Calu3 (cell line): ENCODE results near the gene CPT1A. TPM values are rescaled to one million over a fixed set of nuclear protein-coding genes. Genes with fewer than 3 reads are reported as not detected.

Experiments used
- BruUV-seq: library from RNA; stranded (reverse); fragments of 400-500 nt; replicated peaks from 2 replicates; lab custom pipeline; 2021; lab: Mats Ljungman, UMichigan
- CTCF ChIA-PET: fragments of 300-600 bp; sonication (Branson Sonifier 250); formaldehyde crosslinking; loops from one replicate; lab custom pipeline; 2022; ENCODE audit warnings: antibody characterized with exemption; lab: Charles Lee
- DNase-seq: peaks from one replicate; pipeline ENCODE4 v3.0.0; 2022
- H3K27ac Mint-ChIP-seq: one replicate; pipeline ENCODE4 v1.8.0; 2022; ENCODE audit warnings: mixed read lengths; ENCODE audit not compliant: unreplicated experiment
- H3K27me3 Mint-ChIP-seq: one replicate; pipeline ENCODE4 v1.8.0; 2022; ENCODE audit warnings: mixed read lengths; ENCODE audit not compliant: unreplicated experiment
- H3K36me3 Mint-ChIP-seq: one replicate; pipeline ENCODE4 v1.8.0; 2022; ENCODE audit warnings: mild to moderate bottlenecking, moderate library complexity, mixed read lengths; ENCODE audit not compliant: insufficient read depth, unreplicated experiment
- H3K4me1 Mint-ChIP-seq: one replicate; pipeline ENCODE4 v1.8.0; 2022; ENCODE audit warnings: mild to moderate bottlenecking, low read depth, mixed read lengths; ENCODE audit not compliant: unreplicated experiment
- H3K4me3 Mint-ChIP-seq: one replicate; pipeline ENCODE4 v1.8.0; 2022; ENCODE audit warnings: mild to moderate bottlenecking, low read depth, moderate library complexity, mixed read lengths; ENCODE audit not compliant: unreplicated experiment
- H3K9me3 Mint-ChIP-seq: one replicate; pipeline ENCODE4 v1.8.0; 2022; ENCODE audit warnings: low read depth, mixed read lengths; ENCODE audit not compliant: unreplicated experiment
- CTCF ChIP-seq: fragments of 200-600 bp; IDR thresholded peaks from one replicate; pipeline ENCODE4 v1.8.0; 2022; ENCODE audit warnings: antibody characterized with exemption; ENCODE audit not compliant: unreplicated experiment
- intact Hi-C: fragments of 100-400 bp; cut with micrococcal nuclease; formaldehyde crosslinking; loops from one replicate; pipeline ENCODE4 v1.10.0; 2022; ENCODE audit not compliant: unreplicated experiment
- total RNA-seq: library from RNA; stranded (reverse); gene quantifications from 2 replicates; pipeline ENCODE4 v1.2.3, GENCODE V29; 2022

The CPT1A gene
- total RNA-seq, 1 experiment from 2014 or later: 45.9 TPM

- TSS peak; percentile 38 for BruUV-seq
- intact Hi-C loops: no loop called here
- no peak overlapping the region for H3K27ac Mint-ChIP-seq
- no peak for DNase-seq
- no peaks in the 10 kb centered on the region for H3K4me1 Mint-ChIP-seq
- no peak for TF ChIP-seq CTCF
- H3K4me3 Mint-ChIP-seq: peak overlapping the region; percentile 4
- CTCF ChIA-PET: no interaction called here
- no peaks in the 10 kb centered on the region for H3K9me3 Mint-ChIP-seq
- peaks cover 11% of the 10 kb centered on the region for H3K36me3 Mint-ChIP-seq
- H3K27me3 Mint-ChIP-seq: no peaks in the 10 kb centered on the region
Observed at GRCh38 chr11:68749229-68750123, 92.2 kb downstream of the CPT1A start.

- Mint-ChIP-seq H3K4me3 (no peak overlapping the region), H3K27ac (no peak overlapping the region), H3K27me3 (no peaks in the 10 kb centered on the region), H3K4me1 (no peaks in the 10 kb centered on the region), H3K36me3 (peaks cover 11% of the 10 kb centered on the region), H3K9me3 (no peaks in the 10 kb centered on the region)
- no peak for DNase-seq
- TF ChIP-seq CTCF: no peak
- intact Hi-C loops: no loop called here
- BruUV-seq: no TSS peak
- CTCF ChIA-PET: no interaction called here
Observed at GRCh38 chr11:68748061-68748460, 93.7 kb downstream of the CPT1A start.

- H3K4me1 Mint-ChIP-seq: no peaks in the 10 kb centered on the region
- no peaks in the 10 kb centered on the region for H3K36me3 Mint-ChIP-seq
- BruUV-seq: no TSS peak
Observed at GRCh38 chr11:68743539-68743938, 98.2 kb downstream of the CPT1A start.

GRCh38 chr11:68741463-68741862, 100.3 kb downstream of the CPT1A start:
- intact Hi-C loops: no loop called here
- H3K36me3 Mint-ChIP-seq: no peaks in the 10 kb centered on the region
- no peak for DNase-seq
- no peak overlapping the region for H3K27ac Mint-ChIP-seq
- BruUV-seq: no TSS peak
- no peak overlapping the region for H3K4me3 Mint-ChIP-seq
- CTCF ChIA-PET: no interaction called here
- no peaks in the 10 kb centered on the region for H3K4me1 Mint-ChIP-seq
- H3K9me3 Mint-ChIP-seq: no peaks in the 10 kb centered on the region
- H3K27me3 Mint-ChIP-seq: no peaks in the 10 kb centered on the region
- no peak for TF ChIP-seq CTCF

More at GRCh38 chr11:68743539-68743938, 98.2 kb downstream of the CPT1A start:
- Mint-ChIP-seq H3K9me3 (no peaks in the 10 kb centered on the region), H3K4me3 (no peak overlapping the region), H3K27ac (no peak overlapping the region), H3K27me3 (no peaks in the 10 kb centered on the region)
- intact Hi-C loops: no loop called here
- no peak for DNase-seq
- CTCF ChIA-PET: no interaction called here
- TF ChIP-seq CTCF: no peak
